H54 (cell line): ENCODE measurements around the gene TRAF3IP3.

Experiments
- DNase-seq: peaks from one replicate; pipeline ENCODE4 v3.0.0; 2011; ENCODE audit warnings: low spot score, mixed read lengths; ENCODE audit not compliant: insufficient read length
- FAIRE-seq: peaks from 3 replicates; lab custom pipeline; 2011; peaks lifted over from hg19 to GRCh38; lab: Jason Lieb, UNC
- POLR2A ChIP-seq: IDR thresholded peaks from 2 replicates; pipeline ENCODE4 v1.6.1; 2011; ENCODE audit warnings: low read depth, mild to moderate bottlenecking, low read length

Gene TRAF3IP3

DNA sequence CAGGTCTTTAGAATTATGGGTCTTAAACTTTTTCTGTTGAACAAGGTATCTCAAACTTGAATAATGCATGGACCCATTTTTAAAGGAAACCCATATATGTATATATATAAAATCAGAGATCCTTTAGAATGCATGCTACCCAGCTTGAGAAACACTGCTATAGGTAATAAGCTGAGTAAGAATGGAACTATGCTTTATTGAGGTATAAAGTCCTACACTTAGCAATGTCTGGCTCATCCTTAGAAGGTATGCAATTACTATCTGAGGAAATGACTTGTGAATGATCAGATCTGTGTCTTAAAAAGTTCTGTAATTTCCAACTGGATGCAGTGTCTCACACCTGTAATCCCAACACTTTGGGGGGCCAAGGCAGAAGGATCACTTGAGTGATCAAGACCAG is 11.2 kb downstream of the TRAF3IP3 start:
- no peak for TF ChIP-seq POLR2A
- FAIRE-seq = no peak

GRCh38 chr1:209767706-209768105 is 11.9 kb downstream of the TRAF3IP3 start:
- TF ChIP-seq POLR2A = no peak
- no peak for DNase-seq
- no peak for FAIRE-seq

More for the DNA sequence above, 11.2 kb downstream of the TRAF3IP3 start:
- DNase-seq = no peak

- FAIRE-seq = no peak
- no peak for TF ChIP-seq POLR2A
- no peak for DNase-seq
These were observed 12.5 kb downstream of the TRAF3IP3 start for GRCh38 chr1:209768354-209768774.

DNA sequence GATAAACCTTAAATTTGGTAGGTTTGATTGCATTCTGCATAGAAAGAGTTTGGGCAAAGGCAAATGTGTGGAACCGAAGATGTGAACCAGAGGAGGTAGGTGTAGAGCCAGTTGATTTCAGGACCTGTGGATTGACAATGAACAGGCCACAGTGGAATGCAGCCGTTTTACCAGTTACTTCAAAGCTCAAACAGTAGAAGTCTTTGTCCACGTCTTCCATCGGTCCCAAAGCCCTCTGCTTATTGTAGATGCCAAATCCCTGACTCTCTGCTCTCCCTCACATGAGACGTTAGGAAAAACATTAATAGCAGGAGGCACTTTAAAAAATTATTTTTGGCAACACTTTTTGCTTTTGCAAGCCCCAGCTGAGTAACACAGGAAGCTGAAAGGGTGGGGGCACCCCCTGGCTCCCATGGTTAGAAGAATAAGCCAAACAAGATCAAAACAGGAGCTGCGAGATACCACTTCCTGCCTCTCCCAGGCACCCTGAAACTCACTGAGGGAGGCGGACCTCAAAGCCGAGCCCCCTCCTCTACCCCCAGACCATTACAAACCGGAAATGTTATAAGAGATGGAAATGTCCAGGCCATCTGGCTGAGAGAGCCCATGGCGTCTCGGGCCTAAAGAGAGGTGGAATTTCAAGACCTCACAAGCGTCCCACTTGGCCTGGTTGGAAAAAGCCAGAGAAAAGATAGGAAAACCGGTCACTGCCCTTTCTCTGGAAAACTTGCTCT is 13.5 kb downstream of the TRAF3IP3 start:
- TF ChIP-seq POLR2A = no peak
- FAIRE-seq = no peak
- peak; percentile 69 for DNase-seq

- no peak for TF ChIP-seq POLR2A
- no peak for DNase-seq
- no peak for FAIRE-seq
These were observed 14.1 kb downstream of the TRAF3IP3 start for GRCh38 chr1:209769971-209770370.

- TF ChIP-seq POLR2A = no peak
- FAIRE-seq (no peak), DNase-seq (no peak)
These were observed 15.0 kb downstream of the TRAF3IP3 start for GRCh38 chr1:209770636-209771415.

DNA sequence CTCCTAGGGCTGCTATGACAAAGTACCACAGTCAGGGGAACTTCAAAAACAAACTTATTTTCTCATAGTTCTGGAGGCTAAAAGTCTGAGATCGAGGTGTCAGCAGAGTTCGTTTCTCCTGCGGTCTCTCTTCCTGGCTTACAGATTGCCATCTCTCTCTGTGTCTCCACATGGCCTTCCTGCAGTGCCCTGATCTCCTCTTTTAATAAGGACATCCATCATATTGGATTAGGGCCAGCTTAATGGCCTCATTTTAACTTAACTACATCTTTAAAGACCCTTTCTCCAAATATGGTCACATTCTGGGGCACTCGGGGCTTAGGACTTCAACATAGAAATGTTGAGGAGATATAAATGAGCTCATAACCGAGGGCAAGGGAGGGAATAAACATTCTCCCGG is 16.3 kb downstream of the TRAF3IP3 start:
- DNase-seq = no peak
- FAIRE-seq = no peak
- TF ChIP-seq POLR2A = no peak

DNA sequence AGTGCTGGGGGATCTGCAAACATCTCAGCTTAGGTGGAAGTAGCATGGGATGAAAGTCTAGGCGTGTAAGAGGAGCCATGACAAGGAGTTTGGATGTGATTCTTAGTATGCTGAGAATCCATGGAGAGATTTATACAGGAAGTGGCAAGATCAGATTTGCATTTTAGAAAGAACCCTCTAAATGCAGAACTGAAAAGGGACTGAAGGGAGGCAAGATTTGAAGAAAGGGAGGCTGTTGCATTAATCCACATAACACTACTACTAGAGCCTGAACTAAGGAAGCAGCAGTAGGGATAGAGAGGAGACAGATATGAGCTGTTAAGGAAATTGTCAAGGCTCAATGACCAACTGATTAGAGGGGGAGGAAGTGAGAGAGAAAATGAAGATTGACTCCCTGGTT is 18.7 kb downstream of the TRAF3IP3 start:
- FAIRE-seq (no peak), DNase-seq (no peak)
- no peak for TF ChIP-seq POLR2A

DNA sequence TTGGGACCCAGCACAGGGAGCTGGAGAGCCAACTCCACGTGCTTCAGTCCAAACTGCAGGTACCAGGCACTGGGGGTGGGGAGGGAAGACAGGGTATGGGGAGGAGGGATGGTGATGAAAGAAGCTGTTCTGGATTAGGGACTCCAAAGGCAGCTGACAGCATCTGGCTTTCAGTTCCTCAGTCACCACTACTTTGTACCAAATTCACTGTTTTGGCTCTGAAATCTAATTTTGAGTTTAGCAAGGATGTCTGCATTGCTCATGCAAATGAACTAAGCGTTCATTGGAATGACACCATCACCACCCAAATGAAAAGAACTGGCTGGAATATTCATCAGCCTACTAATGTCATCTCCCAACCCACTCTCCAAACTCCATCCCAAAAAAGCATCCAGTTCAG is 19.8 kb downstream of the TRAF3IP3 start:
- TF ChIP-seq POLR2A = no peak
- DNase-seq (no peak), FAIRE-seq (no peak)

DNA sequence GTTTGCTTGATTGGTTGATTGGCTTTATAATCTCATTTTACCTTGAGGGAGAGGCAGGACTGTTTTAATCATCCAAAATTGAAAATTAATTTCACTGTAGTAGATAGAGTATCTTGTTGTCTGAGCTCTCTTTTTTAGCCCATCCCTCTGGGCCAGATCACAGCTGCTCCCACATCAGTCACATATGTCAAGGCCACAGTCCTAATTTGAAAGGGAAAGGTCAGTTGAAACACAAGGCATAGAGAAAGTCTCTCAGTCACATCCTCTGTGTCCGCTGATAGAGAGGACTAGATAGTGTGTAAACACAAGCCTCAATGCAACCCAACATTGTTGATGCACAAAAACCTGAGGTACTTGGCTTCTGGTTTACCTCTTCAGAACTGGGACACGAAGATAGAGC is 21.7 kb downstream of the TRAF3IP3 start:
- no peak for DNase-seq
- no peak for TF ChIP-seq POLR2A
- no peak for FAIRE-seq

- DNase-seq (no peak), FAIRE-seq (no peak)
- no peak for TF ChIP-seq POLR2A
These were observed 22.2 kb downstream of the TRAF3IP3 start for GRCh38 chr1:209778102-209778501.

- DNase-seq (no peak), FAIRE-seq (no peak)
- TF ChIP-seq POLR2A = no peak
These were observed 24.4 kb downstream of the TRAF3IP3 start for GRCh38 chr1:209780268-209780667.

- no peak for TF ChIP-seq POLR2A
- FAIRE-seq (no peak), DNase-seq (no peak)
These were observed 27.5 kb downstream of the TRAF3IP3 start for GRCh38 chr1:209783386-209783785.
